Neural progenitor cell (in vitro differentiated cells): Measurements from ENCODE around the gene GNAT3.

ENCODE experiments used
- CTCF ChIP-seq: fragments of 200-600 bp; sonication (generic); IDR thresholded peaks from 2 replicates; pipeline ENCODE4 v1.5.1; 2017; ENCODE audit warnings: antibody characterized with exemption, mild to moderate bottlenecking
- EZH2 ChIP-seq: fragments of 200-600 bp; sonication (generic); IDR thresholded peaks from 2 replicates; pipeline ENCODE4 v1.6.1; 2017; ENCODE audit warnings: antibody characterized with exemption, mild to moderate bottlenecking, moderate library complexity

DNA sequence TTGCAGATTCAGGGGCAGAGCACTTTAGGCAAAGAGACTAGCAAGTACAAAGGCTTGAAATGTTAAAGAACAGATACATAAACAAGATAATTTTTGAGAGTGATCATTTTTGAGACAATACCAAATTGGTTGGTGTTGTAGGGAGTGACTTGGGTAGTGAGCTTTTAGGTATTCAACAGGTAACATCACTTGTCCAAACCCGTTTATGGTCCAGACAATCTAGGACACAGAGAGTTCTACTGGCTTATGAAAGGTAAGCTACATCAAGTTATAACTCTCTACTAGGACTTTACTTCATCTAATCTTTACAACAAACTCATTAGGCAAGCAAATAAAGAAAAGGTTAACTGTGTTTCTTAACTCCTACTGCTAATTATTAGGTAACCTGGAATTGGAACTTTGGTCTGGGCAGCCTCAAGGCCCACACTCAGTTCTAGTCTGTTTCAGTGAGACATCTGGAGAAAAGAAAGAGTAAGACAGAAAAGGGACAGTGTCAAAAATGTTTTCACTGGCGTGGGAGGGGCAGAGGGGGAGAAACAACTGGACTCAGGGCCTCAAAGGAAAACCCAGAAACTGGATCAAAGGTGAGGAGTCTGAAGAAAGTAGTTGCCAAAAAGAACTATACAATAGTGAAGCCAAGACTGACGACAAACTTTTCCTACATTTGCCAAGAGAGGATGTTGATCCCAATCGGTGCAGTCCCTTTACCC lies 39.2 kb downstream of the GNAT3 start:
- TF ChIP-seq CTCF (no peak), EZH2 (no peak)
